ENCODE results near the gene GGACT.

- TF ChIP-seq, protein P1, sequence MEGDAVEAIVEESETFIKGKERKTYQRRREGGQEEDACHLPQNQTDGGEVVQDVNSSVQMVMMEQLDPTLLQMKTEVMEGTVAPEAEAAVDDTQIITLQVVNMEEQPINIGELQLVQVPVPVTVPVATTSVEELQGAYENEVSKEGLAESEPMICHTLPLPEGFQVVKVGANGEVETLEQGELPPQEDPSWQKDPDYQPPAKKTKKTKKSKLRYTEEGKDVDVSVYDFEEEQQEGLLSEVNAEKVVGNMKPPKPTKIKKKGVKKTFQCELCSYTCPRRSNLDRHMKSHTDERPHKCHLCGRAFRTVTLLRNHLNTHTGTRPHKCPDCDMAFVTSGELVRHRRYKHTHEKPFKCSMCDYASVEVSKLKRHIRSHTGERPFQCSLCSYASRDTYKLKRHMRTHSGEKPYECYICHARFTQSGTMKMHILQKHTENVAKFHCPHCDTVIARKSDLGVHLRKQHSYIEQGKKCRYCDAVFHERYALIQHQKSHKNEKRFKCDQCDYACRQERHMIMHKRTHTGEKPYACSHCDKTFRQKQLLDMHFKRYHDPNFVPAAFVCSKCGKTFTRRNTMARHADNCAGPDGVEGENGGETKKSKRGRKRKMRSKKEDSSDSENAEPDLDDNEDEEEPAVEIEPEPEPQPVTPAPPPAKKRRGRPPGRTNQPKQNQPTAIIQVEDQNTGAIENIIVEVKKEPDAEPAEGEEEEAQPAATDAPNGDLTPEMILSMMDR (IDR thresholded peaks at IDR 0.05), result no peak
- TF ChIP-seq POLR2A (IDR thresholded peaks at IDR 0.05) (no peak), POLR2AphosphoS5 (IDR thresholded peaks at IDR 0.05) (no peak)
Observed at GRCh38 chr13:100552755-100553154, 35.8 kb downstream of the GGACT start.
